Skeletal muscle tissue (tissue), 4 donors: Measurements from ENCODE around the gene CCNQ. TPM values are rescaled to one million over a fixed set of nuclear protein-coding genes. Genes with fewer than 3 reads are reported as not detected.

Source experiments
- H3K27ac ChIP-seq: one replicate; pipeline ENCODE4 v1.7.0; 2013; ENCODE audit warnings: mild to moderate bottlenecking, low read depth, low read length, inconsistent platforms
- H3K27me3 ChIP-seq, 3 donors: one replicate each; pipeline ENCODE4 v1.7.0; 2013; ENCODE audit warnings: low read length in 3 of 3; ENCODE audit not compliant: control insufficient read depth in 3 of 3, insufficient read depth in 3 of 3
- H3K36me3 ChIP-seq, 3 donors: one replicate each; pipeline ENCODE4 v1.7.0; 2013; ENCODE audit warnings: low read length in 3 of 3; ENCODE audit not compliant: control insufficient read depth in 3 of 3, insufficient read depth in 3 of 3
- H3K4me1 ChIP-seq, 3 donors: one replicate each; pipeline ENCODE4 v1.7.0; 2013; ENCODE audit warnings: low read length in 3 of 3, mild to moderate bottlenecking in 3 of 3; ENCODE audit not compliant: control insufficient read depth in 3 of 3, insufficient read depth in 3 of 3
- H3K4me3 ChIP-seq, 3 donors: one replicate each; pipeline ENCODE4 v1.7.0; 2013; ENCODE audit warnings: low read length in 3 of 3
- H3K9ac ChIP-seq, 3 donors: one replicate each; pipeline ENCODE4 v1.7.0; 2013; ENCODE audit warnings: low read length in 3 of 3, mild to moderate bottlenecking in 3 of 3, moderate library complexity in 2 of 3, low read depth in 1 of 3
- H3K9me3 ChIP-seq, 3 donors: one replicate each; pipeline ENCODE4 v1.7.0; 2013; ENCODE audit warnings: low read length in 3 of 3; ENCODE audit not compliant: control insufficient read depth in 3 of 3
- total RNA-seq: library from RNA; depleted of rRNA; stranded (reverse); fragments of >200 nt; gene quantifications from one replicate; pipeline ENCODE4 v1.2.3, GENCODE V29; 2014
- donor health status: Osteomylitis.

CCNQ gene
- total RNA-seq, 1 donor from 2014 or later, result 13.0 TPM

DNA sequence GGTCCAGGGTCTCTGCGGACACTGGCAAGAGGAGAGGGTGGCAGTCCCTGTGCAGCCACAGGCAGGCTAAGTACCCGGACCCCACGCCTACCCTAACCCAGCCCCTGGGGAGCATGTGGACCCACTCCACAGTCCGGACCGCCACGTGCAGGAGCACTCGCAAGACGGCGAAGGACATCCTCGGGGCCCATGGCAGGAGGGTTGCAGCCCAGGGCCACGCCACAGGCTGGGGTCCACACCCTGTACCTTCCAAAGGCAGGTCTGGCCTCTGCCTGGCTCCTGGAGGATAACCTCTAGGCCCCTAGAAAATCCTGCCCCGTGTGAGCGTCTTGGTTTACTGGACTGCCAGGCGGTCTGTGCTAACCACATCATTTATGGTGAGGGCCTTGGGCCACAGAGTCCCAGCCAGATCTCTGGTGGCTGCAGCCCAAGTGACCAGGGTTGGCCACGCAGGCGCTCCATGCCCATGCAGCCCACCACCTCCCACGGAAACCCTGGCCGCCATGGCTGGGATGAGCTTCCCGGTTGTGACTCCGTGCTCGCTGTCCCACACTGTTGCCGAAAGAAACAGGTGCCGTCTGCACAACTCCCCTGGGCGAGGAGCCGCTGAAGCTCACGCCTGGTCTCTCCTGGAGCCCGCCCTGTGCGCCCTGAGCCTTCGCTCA lies 10.0 kb downstream of the CCNQ start:
- Histone ChIP-seq H3K27ac (no peak overlapping the region), H3K4me3 (no peak overlapping the region), H3K4me1 (peaks cover 5 to 20% (median 19%) of the 10 kb centered on the region in 3 donors), H3K27me3 (peaks cover 0 to 3% (median 0%) of the 10 kb centered on the region in 3 donors), H3K9me3 (no peaks in the 10 kb centered on the region), H3K36me3 (peaks cover 3 to 15% (median 11%) of the 10 kb centered on the region in 3 donors), H3K9ac (no peak overlapping the region)

DNA sequence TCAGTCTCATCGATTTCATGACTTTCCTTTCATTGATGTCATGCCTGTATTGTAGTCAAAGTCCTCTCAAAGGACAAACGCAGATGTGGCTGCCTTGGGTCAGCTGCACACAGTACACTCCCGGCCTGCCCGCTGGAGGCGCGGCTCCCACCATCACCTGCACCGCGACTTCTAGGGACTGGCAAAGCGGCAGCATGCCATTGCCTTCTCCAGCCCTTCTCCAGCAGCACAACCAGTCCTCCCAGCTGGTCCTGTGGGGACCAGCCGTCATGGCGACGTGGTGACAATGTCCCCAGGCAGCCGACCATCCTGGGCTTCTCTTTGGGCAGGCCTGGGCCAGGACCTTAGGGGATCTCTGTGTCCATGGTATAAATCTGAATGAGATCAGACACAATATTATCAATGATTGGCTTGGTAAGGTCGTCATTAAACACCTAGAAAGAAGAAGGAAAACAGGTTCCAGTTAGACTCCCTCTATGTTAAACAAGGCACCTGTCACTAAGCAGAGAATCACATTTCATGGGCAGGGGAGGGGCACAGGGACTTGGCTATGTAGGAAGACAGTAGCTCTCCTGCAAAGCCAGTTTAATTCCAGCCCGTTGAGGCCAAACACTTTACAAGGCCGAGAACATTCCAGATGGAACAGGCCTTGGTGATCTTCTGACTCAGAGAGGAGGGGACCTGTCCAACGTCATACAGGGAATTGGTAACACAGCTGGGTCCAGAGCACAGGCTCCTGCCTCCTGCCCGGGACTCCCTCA lies 10.7 kb downstream of the CCNQ start:
- H3K36me3 ChIP-seq, result peaks cover 3 to 9% (median 8%) of the 10 kb centered on the region in 3 donors
- H3K27ac ChIP-seq, result no peak overlapping the region
- H3K4me1 ChIP-seq, result peaks cover 1 to 13% (median 12%) of the 10 kb centered on the region in 3 donors
- no peaks in the 10 kb centered on the region for H3K9me3 ChIP-seq
- H3K4me3 ChIP-seq, result no peak overlapping the region
- no peak overlapping the region for H3K9ac ChIP-seq
- peaks cover 0 to 3% (median 0%) of the 10 kb centered on the region in 3 donors for H3K27me3 ChIP-seq

DNA sequence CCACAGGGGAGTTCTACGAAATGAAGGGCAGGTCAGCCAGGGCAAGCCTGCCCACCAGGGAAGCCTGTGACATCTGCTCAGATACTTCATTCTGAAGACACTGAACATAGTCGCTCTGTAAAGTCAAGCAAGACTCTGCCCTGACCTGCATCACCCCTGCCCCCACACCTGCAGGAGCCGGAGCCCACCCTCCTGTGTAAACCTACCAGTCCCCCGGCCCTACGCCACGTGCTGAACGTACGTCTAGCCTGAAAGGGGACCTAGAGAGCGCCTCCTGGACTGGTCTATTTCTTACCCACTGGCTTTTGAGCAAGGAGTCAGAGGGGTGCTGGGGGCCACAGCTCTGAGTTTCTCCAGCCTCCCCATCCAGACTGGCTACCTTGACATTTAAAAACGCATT lies 11.6 kb downstream of the CCNQ start:
- Histone ChIP-seq H3K27me3 (peaks cover 0 to 3% (median 0%) of the 10 kb centered on the region in 3 donors), H3K4me3 (no peak overlapping the region), H3K4me1 (peaks cover 0 to 6% (median 4%) of the 10 kb centered on the region in 3 donors), H3K27ac (no peak overlapping the region), H3K9me3 (no peaks in the 10 kb centered on the region), H3K9ac (no peak overlapping the region), H3K36me3 (peaks cover 3 to 8% (median 8%) of the 10 kb centered on the region in 3 donors)

DNA sequence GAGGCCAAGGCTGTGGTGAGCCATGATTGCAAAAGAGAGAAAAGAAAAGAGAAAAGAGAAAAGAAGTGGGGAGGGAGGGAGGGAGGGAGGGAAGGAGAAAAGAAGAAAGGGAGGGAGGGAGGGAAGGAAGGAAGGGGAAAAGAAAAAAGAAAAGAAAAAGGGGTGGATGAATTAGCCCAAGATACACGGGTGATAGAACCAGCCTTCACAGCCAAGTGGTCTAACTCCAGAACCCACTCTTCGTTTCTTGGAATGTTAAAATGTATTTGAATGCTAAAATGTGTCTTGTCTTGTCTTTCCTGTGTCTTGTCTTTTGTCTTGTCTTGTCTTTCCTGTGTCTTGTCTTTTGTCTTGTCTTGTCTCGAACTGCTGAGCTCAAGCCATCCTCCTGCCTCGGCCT lies 13.1 kb downstream of the CCNQ start:
- H3K36me3 ChIP-seq, result peaks cover 3 to 8% (median 6%) of the 10 kb centered on the region in 3 donors
- H3K4me3 ChIP-seq, result no peak overlapping the region
- no peaks in the 10 kb centered on the region for H3K9me3 ChIP-seq
- H3K4me1 ChIP-seq, result peaks cover 0 to 4% (median 4%) of the 10 kb centered on the region in 3 donors
- H3K27ac ChIP-seq, result no peak overlapping the region
- no peak overlapping the region for H3K9ac ChIP-seq
- no peaks in the 10 kb centered on the region for H3K27me3 ChIP-seq

DNA sequence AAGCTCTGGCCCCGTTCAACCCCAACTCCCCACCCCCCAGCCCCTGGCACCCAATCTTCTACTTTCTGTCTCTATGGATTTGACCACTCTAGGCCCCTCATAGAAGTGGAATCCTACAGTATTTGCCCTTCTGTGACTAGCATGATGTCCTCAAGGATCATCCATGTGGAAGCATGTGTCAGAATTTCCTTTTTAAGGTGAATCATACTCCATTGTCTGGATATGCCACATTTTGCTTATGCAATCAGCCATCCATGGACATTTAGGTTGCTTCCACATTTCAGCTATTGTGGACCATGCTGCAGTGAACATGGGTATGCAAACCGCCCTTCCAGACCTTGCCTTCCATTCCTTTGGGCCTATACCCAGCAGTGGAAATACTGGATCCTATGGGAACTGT lies 15.5 kb downstream of the CCNQ start:
- Histone ChIP-seq H3K36me3 (peaks cover 2 to 8% (median 6%) of the 10 kb centered on the region in 3 donors), H3K9me3 (no peaks in the 10 kb centered on the region)

DNA sequence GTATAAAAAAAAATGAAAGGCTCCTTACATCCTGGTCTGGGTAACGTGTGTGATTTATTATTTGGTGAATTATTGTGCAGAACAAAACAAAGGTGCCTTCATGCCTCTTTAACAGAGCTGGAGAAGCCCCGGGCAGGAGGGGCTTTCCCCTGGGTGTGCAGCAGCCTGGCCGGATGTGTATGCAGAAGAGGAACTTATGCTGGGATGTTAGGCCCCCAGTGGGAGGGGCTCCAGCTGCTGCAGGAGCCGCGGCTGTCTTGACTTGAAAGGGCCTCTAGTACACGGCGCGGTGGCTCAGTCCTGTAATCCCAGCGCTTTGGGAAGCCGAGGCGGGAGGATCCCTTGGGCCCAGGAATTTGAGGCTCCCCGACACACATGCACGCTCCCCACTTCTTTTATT lies 16.0 kb downstream of the CCNQ start:
- no peak overlapping the region for H3K27ac ChIP-seq

More for the DNA sequence above, 15.5 kb downstream of the CCNQ start:
- Histone ChIP-seq H3K4me3 (no peak overlapping the region), H3K9ac (no peak overlapping the region), H3K4me1 (peaks cover 0 to under 1% (median 0%) of the 10 kb centered on the region in 3 donors), H3K27ac (no peak overlapping the region), H3K27me3 (peaks cover 0 to 5% (median 0%) of the 10 kb centered on the region in 3 donors)

DNA sequence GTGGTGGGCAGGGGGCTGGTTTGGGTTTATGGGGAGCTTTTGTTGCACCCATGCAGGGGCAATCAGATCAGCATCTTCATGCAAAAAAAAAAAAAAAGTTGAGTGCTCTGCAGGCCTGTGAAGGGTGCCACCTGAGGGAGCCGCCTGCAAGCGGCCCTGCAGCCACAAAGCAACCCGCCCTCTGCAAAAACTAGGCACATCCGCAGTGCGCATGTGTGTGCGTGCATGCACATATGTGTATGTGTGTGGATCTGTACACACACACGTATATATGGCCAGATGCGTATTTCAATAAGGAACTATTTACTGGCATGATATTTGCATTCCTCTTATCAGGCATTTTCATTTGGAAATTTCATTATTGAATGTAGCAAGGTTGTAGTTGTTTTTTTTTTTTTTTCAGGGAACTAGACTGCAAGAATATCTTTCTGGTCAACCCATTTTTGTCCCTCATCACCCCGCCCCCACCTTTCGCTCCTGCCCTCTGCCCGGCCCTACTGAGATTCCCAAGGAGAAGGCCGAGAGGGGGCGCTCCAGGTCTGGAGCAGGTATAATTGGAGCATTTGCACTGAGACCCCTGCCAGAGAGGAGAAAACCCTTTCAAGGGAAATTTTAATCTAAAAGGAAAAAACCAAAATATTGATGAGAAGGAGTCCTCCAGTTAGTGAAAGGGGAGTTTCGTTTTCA lies 18.1 kb downstream of the CCNQ start:
- Histone ChIP-seq H3K4me3 (no peak overlapping the region), H3K9me3 (no peaks in the 10 kb centered on the region)

More for the DNA sequence above, 16.0 kb downstream of the CCNQ start:
- H3K4me1 ChIP-seq, result no peaks in the 10 kb centered on the region
- H3K9me3 ChIP-seq, result no peaks in the 10 kb centered on the region
- peaks cover 2 to 7% (median 4%) of the 10 kb centered on the region in 3 donors for H3K36me3 ChIP-seq
- no peak overlapping the region for H3K4me3 ChIP-seq
- H3K27me3 ChIP-seq, result peaks cover 0 to 5% (median 0%) of the 10 kb centered on the region in 3 donors
- no peak overlapping the region for H3K9ac ChIP-seq

DNA sequence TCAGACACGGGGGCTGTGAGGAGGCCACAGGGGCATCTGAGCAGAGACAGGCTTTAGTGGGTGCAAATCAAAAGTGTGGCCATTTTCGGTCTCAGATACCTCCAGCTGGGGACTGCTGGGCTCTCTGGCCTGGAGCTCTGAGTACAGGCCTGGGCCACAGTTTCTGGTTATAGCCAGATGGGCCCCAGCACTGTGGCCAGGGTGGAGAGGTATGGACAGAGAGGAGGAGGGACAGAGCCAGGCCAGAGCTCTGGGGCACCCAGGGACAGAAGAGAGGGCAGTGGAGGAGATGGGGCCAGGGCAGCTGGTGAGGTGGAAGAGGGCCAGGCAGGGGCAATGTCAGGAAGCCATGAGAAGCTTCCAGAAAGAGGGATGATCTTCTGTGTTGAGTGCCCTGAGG lies 20.1 kb downstream of the CCNQ start:
- H3K27me3 ChIP-seq, result peaks cover 0 to 8% (median 0%) of the 10 kb centered on the region in 3 donors
- no peaks in the 10 kb centered on the region for H3K4me1 ChIP-seq
- H3K27ac ChIP-seq, result no peak overlapping the region
- no peaks in the 10 kb centered on the region for H3K36me3 ChIP-seq
- H3K4me3 ChIP-seq, result no peak overlapping the region
- no peaks in the 10 kb centered on the region for H3K9me3 ChIP-seq
- H3K9ac ChIP-seq, result no peak overlapping the region

More for the DNA sequence above, 18.1 kb downstream of the CCNQ start:
- no peaks in the 10 kb centered on the region for H3K36me3 ChIP-seq
- H3K27me3 ChIP-seq, result peaks cover 0 to 5% (median 0%) of the 10 kb centered on the region in 3 donors
- no peak overlapping the region for H3K27ac ChIP-seq
- no peaks in the 10 kb centered on the region for H3K4me1 ChIP-seq
- no peak overlapping the region for H3K9ac ChIP-seq

DNA sequence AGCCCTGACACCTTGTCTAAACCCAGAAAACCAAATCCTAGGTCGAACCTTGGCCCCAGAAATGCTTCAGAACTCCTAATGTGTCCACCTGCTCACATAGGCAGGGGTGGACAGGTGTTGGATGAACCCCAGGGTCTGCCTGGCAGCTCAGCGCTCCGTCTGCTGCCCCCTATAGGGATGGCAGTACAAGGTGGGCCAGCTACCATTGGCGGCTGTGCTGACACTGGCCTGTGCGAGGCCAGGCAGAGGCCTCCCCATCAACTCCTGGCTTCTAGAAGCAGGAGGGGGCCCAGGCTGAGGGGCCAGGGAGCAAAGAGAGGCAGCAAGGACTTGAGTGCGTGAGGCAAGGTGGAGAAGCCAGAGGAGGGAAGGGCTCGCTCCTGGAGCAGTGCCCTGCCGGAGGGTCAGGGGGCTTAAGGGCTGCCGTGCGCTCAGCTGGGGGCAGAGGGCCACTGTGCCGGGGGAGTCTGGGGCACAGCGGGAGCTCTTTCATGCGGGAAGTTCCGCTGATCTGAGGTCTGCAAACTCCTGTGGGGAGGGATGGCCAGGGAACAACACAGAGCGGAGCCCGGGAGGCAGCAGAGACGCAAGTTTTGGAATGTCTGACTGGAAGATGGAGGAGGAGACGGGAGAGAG lies 20.6 kb downstream of the CCNQ start:
- H3K36me3 ChIP-seq, result no peaks in the 10 kb centered on the region
- H3K9ac ChIP-seq, result no peak overlapping the region
- no peaks in the 10 kb centered on the region for H3K4me1 ChIP-seq
- H3K9me3 ChIP-seq, result no peaks in the 10 kb centered on the region
- H3K27me3 ChIP-seq, result peaks cover 0 to 11% (median 0%) of the 10 kb centered on the region in 3 donors
- H3K27ac ChIP-seq, result no peak overlapping the region
- no peak overlapping the region for H3K4me3 ChIP-seq
